H9 (cell line): Measurements from ENCODE around the gene SDR39U1. TPM values are rescaled to one million over a fixed set of nuclear protein-coding genes. Genes with fewer than 3 reads are reported as not detected.

Experiments
- DNase-seq: peaks from one replicate; pipeline ENCODE4 v3.0.0-alpha.2; 2017
- H2AFZ ChIP-seq: one replicate; pipeline ENCODE4 v1.6.1; 2013; ENCODE audit warnings: mild to moderate bottlenecking, low read length, control low read depth, moderate library complexity
- H2AK5ac ChIP-seq: 2 replicates; pipeline ENCODE4 v1.6.1; 2013; ENCODE audit warnings: low read length, control low read depth, mixed read lengths; ENCODE audit not compliant: insufficient read length
- H2BK120ac ChIP-seq: one replicate; pipeline ENCODE4 v1.6.1; 2013; ENCODE audit warnings: low read depth, mild to moderate bottlenecking, low read length, control low read depth, inconsistent platforms; ENCODE audit not compliant: poor library complexity, severe bottlenecking
- H2BK12ac ChIP-seq: 2 replicates; pipeline ENCODE4 v1.6.1; 2013; ENCODE audit warnings: low read length, control low read depth, mixed read lengths, low read depth; ENCODE audit not compliant: insufficient read length
- H2BK15ac ChIP-seq: 2 replicates; pipeline ENCODE4 v1.6.1; 2013; ENCODE audit warnings: low read depth, low read length, control low read depth
- H2BK20ac ChIP-seq: one replicate; pipeline ENCODE4 v1.6.1; 2013; ENCODE audit warnings: low read depth, mild to moderate bottlenecking, low read length, control low read depth, inconsistent platforms; ENCODE audit not compliant: poor library complexity, severe bottlenecking
- H2BK5ac ChIP-seq: 2 replicates; pipeline ENCODE4 v1.6.1; 2013; ENCODE audit warnings: low read length, control low read depth, mixed read lengths; ENCODE audit not compliant: insufficient read length
- H3K14ac ChIP-seq: 2 replicates; pipeline ENCODE4 v1.6.1; 2013; ENCODE audit warnings: low read length, control low read depth; ENCODE audit not compliant: insufficient read depth
- H3K18ac ChIP-seq: 2 replicates; pipeline ENCODE4 v1.6.1; 2013; ENCODE audit warnings: low read depth, mild to moderate bottlenecking, mixed read lengths, low read length, control low read depth; ENCODE audit not compliant: insufficient read length
- H3K23ac ChIP-seq: 2 replicates; pipeline ENCODE4 v1.6.1; 2013; ENCODE audit warnings: low read length, control low read depth, mixed read lengths, low read depth; ENCODE audit not compliant: insufficient read length
- H3K23me2 ChIP-seq: 2 replicates; pipeline ENCODE4 v1.6.1; 2013; ENCODE audit warnings: low read depth, mild to moderate bottlenecking, mixed read lengths, low read length, control low read depth; ENCODE audit not compliant: insufficient read length, poor library complexity, severe bottlenecking
- H3K27ac ChIP-seq: 2 replicates; pipeline ENCODE4 v1.5.1; 2013; ENCODE audit warnings: low read length, control low read depth, mixed read lengths, low read depth; ENCODE audit not compliant: insufficient read length
- H3K27me3 ChIP-seq: 2 replicates; pipeline ENCODE4 v1.6.1; 2013; ENCODE audit warnings: low read length, control low read depth, inconsistent platforms; ENCODE audit not compliant: insufficient read depth
- H3K4ac ChIP-seq: 2 replicates; pipeline ENCODE4 v1.6.1; 2013; ENCODE audit warnings: low read depth, mild to moderate bottlenecking, control low read depth, inconsistent platforms, low read length, moderate library complexity
- H3K4me1 ChIP-seq: 2 replicates; pipeline ENCODE4 v1.6.1; 2013; ENCODE audit warnings: low read length, control low read depth, inconsistent platforms; ENCODE audit not compliant: insufficient read depth
- H3K4me2 ChIP-seq: 2 replicates; pipeline ENCODE4 v1.6.1; 2013; ENCODE audit warnings: low read length, control low read depth, mixed read lengths; ENCODE audit not compliant: insufficient read length, insufficient read depth
- H3K56ac ChIP-seq: 2 replicates; pipeline ENCODE4 v1.6.1; 2013; ENCODE audit warnings: low read depth, mild to moderate bottlenecking, mixed read lengths, low read length, control low read depth; ENCODE audit not compliant: insufficient read length
- H3K79me1 ChIP-seq: 2 replicates; pipeline ENCODE4 v1.6.1; 2013; ENCODE audit warnings: low read depth, mild to moderate bottlenecking, moderate library complexity, low read length, control low read depth, inconsistent platforms; ENCODE audit not compliant: insufficient read depth, poor library complexity, severe bottlenecking
- H3K79me2 ChIP-seq: 2 replicates; pipeline ENCODE4 v1.6.1; 2013; ENCODE audit warnings: low read length, control low read depth, inconsistent platforms; ENCODE audit not compliant: insufficient read depth
- H3K9ac ChIP-seq: 2 replicates; pipeline ENCODE4 v1.6.1; 2013; ENCODE audit warnings: low read length, control low read depth, mixed read lengths; ENCODE audit not compliant: insufficient read length; ENCODE audit errors: extremely low read depth
- H3K9me3 ChIP-seq: one replicate; pipeline ENCODE4 v1.6.1; 2013; ENCODE audit warnings: low read depth, low read length, inconsistent platforms; ENCODE audit not compliant: control insufficient read depth
- H3T11ph ChIP-seq: one replicate; pipeline ENCODE4 v1.6.1; 2013; ENCODE audit warnings: mild to moderate bottlenecking, low read length, control low read depth, inconsistent platforms
- H4K20me1 ChIP-seq: one replicate; pipeline ENCODE4 v1.6.1; 2013; ENCODE audit not compliant: control insufficient read depth, insufficient read length, insufficient read depth
- H4K5ac ChIP-seq: 2 replicates; pipeline ENCODE4 v1.6.1; 2013; ENCODE audit warnings: low read depth, mild to moderate bottlenecking, mixed read lengths, low read length, control low read depth; ENCODE audit not compliant: insufficient read length
- H4K8ac ChIP-seq: replicated peaks from 2 replicates; pipeline ENCODE4 v1.6.1; 2013; ENCODE audit warnings: low read length, control low read depth, mixed read lengths, low read depth; ENCODE audit not compliant: insufficient read length
- H4K91ac ChIP-seq: 2 replicates; pipeline ENCODE4 v1.6.1; 2013; ENCODE audit warnings: low read depth, mild to moderate bottlenecking, moderate library complexity, mixed read lengths, low read length, control low read depth; ENCODE audit not compliant: insufficient read length
- H3K27ac Mint-ChIP-seq, 3 experiments: 2 replicates in 2 of 3; 3 replicates in 1 of 3; pipeline ENCODE4 v1.8.0; 2020 to 2021; ENCODE audit warnings: mixed read lengths in 3 of 3, mild to moderate bottlenecking in 1 of 3, moderate library complexity in 1 of 3
- H3K27me3 Mint-ChIP-seq: 2 replicates; pipeline ENCODE4 v1.8.0; 2021; ENCODE audit warnings: low read depth, mild to moderate bottlenecking, moderate library complexity, mixed read lengths
- H3K36me3 Mint-ChIP-seq, 3 experiments: 2 replicates in 2 of 3; 3 replicates in 1 of 3; pipeline ENCODE4 v1.8.0; 2020 to 2021; ENCODE audit warnings: low read depth in 3 of 3, mixed read lengths in 3 of 3; ENCODE audit not compliant: insufficient read depth in 1 of 3
- H3K4me1 Mint-ChIP-seq, 2 experiments: 2 replicates each; pipeline ENCODE4 v1.8.0; 2020; ENCODE audit warnings: mixed read lengths in 2 of 2
- H3K4me3 Mint-ChIP-seq, 2 experiments: 2 replicates in 1 of 2; 3 replicates in 1 of 2; pipeline ENCODE4 v1.8.0; 2020 to 2021; ENCODE audit warnings: mild to moderate bottlenecking in 2 of 2, mixed read lengths in 2 of 2, moderate library complexity in 1 of 2
- H3K9me3 Mint-ChIP-seq, 2 experiments: 2 replicates in 1 of 2; 3 replicates in 1 of 2; pipeline ENCODE4 v1.8.0; 2020; ENCODE audit warnings: mild to moderate bottlenecking in 2 of 2, mixed read lengths in 2 of 2, moderate library complexity in 1 of 2
- CTCF ChIP-seq: fragments of 200-600 bp; sonication (generic); conservative IDR thresholded peaks from 3 replicates; pipeline ENCODE4 v1.8.0; 2021; ENCODE audit warnings: antibody characterized with exemption, mild to moderate bottlenecking
- WGBS: extraction: QIAGEN DNeasy Blood & Tissue Kit; methylation state at CpG from one replicate; pipeline ENCODE4 v1.1.7; 2013; ENCODE audit warnings: missing lambda C conversion rate, low lambda C conversion rate, mixed read lengths; ENCODE audit not compliant: insufficient read length; ENCODE audit errors: extremely low coverage; 5-methylcytosine and 5-hydroxymethylcytosine counted together
- total RNA-seq: library from RNA; stranded (reverse); gene quantifications from 2 replicates; pipeline ENCODE4 v1.2.1, GENCODE V29; 2021

The SDR39U1 gene
- total RNA-seq, 1 experiment from 2014 or later: 56.2 TPM

- Histone ChIP-seq H3K79me1 (no peaks in the 10 kb centered on the region), H3K23ac (no peak overlapping the region), H3K9ac (no peak overlapping the region), H2BK5ac (no peak overlapping the region), H4K8ac (no peak overlapping the region), H2BK120ac (no peak overlapping the region), H3K23me2 (no peaks in the 10 kb centered on the region), H2AK5ac (no peak overlapping the region), H2BK15ac (no peak overlapping the region), H2BK12ac (no peak overlapping the region), H3K56ac (no peak overlapping the region), H3K4me1 (no peaks in the 10 kb centered on the region), H4K5ac (no peak overlapping the region), H3K4ac (no peak overlapping the region), H3T11ph (no peak overlapping the region), H3K4me2 (no peak overlapping the region), H3K18ac (no peak overlapping the region), H3K27ac (no peak overlapping the region), H3K9me3 (no peaks in the 10 kb centered on the region), H4K20me1 (no peaks in the 10 kb centered on the region), H3K27me3 (no peaks in the 10 kb centered on the region), H2AFZ (no peak overlapping the region), H4K91ac (no peak overlapping the region), H2BK20ac (no peak overlapping the region), H3K14ac (no peak overlapping the region), H3K79me2 (no peaks in the 10 kb centered on the region)
- Mint-ChIP-seq H3K4me3 (no peak overlapping the region), H3K4me1 (peaks cover 27 to 33% of the 10 kb centered on the region in 2 experiments), H3K27ac (peak overlapping the region in 1 of 3 experiments; percentile 61; a peak in 1 of 7 replicates), H3K27me3 (no peaks in the 10 kb centered on the region), H3K9me3 (no peaks in the 10 kb centered on the region), H3K36me3 (peaks cover 0 to 12% (median 4%) of the 10 kb centered on the region in 3 experiments; a peak in 3 of 7 replicates)
- no CpG with 5 or more reads among the region's 6 CpGs for WGBS
- TF ChIP-seq CTCF: no peak
- DNase-seq: peak; percentile 8
Measured at GRCh38 chr14:24406416-24406815, 36.2 kb downstream of the SDR39U1 start.
